ENCODE measurements around the gene MIF4GD. TPM values are rescaled to one million over a fixed set of nuclear protein-coding genes. Genes with fewer than 3 reads are reported as not detected.

The MIF4GD gene
- total and polyA plus RNA-seq, 9 of the 15 experiments (the other 6 are each of a cell fraction or from before 2014, with no cell fraction given), result 11.8 to 63.8 (median 28.1) TPM

DNA sequence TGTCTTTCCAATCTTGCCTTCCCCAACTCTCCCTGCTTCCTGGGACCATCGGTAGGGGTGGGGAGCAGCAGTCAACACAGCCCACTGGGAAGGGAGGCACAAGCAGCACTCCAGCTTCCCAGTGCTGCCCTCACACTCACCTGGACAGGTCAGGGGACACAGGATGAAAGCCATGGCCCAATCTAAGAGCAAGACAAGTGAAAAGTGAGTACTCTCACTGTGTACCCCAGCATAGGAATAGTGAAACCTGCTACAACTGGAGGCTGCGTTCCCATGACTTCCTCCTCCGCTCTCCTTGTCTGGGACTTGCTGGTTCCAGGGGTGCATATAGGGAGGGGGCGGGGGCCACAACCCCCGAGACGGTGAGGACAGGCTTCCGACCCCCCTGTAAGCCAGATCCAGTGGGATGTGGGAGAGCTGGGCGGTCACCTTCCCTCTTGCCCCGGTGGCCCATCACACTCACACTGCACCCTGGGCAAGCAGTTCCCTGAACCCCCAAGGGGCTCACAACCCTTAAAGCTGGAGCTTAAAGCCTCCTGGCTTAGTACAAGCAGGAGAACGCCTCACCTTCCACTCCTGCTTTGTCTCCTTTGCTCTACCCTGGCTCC lies 47.7 kb upstream of the MIF4GD start:
- ATAC-seq (no peak), DNase-seq (ENCODE audit: extremely low read depth in 1 of 4, low spot score in 3 of 4) (no peak), FAIRE-seq (no peak)
- Histone ChIP-seq H3K4me3 (no peak overlapping the region), H3K79me2 (ENCODE audit: control insufficient read depth, insufficient read depth, low read length) (no peaks in the 10 kb centered on the region; the same call in 2 of the 3 replicates), H3K4me2 (ENCODE audit: insufficient read depth, low read length) (no peak overlapping the region), H4K20me1 (replicated peaks; ENCODE audit: control insufficient read depth, insufficient read depth, low read length) (no peaks in the 10 kb centered on the region), H2AFZ (ENCODE audit: low read depth, low read length) (no peak overlapping the region), H3K4me1 (replicated peaks in 1 of 2; ENCODE audit: control insufficient read depth in 2 of 2, insufficient read depth in 2 of 2, low read length in 2 of 2) (peaks cover 4 to 18% of the 10 kb centered on the region in 2 experiments; a peak in 4 of 5 replicates), H3K9me3 (replicated peaks; ENCODE audit: control insufficient read depth, insufficient read depth, low read depth, low read length) (no peaks in the 10 kb centered on the region), H3K27me3 (ENCODE audit: control insufficient read depth in 2 of 2, insufficient read depth in 2 of 2, low read length in 2 of 2) (no peaks in the 10 kb centered on the region), H3K9ac (ENCODE audit: insufficient read depth in 1 of 2, low read depth in 2 of 2, low read length in 2 of 2) (0 out of 4 replicates have a peak overlapping the region, but pooled peaks of 1 of the 2 experiments have one; percentile 2), H3K27ac (ENCODE audit: extremely low read depth, low read depth, low read length) (no peak overlapping the region), H3K36me3 (ENCODE audit: control insufficient read depth, insufficient read depth, low read length) (peaks cover 53% of the 10 kb centered on the region; the same call in 2 of the 3 replicates), H3K9me1 (ENCODE audit: control insufficient read depth, insufficient read depth, low read length) (no peaks in the 10 kb centered on the region)
- no TSS peak for BruUV-seq (replicated peaks)
- intact Hi-C loops (cut with micrococcal nuclease), result no loop called here
- ChIA-PET CTCF (ENCODE audit: low intra/inter-chr PET ratio) (no interaction called here), POLR2A (interaction anchor here (0.8 to 1.4 kb wide), 3 partner anchors 11 to 17 kb away, joined by 3 to 5 read pairs (median 3); no protein-coding TSS in a partner anchor)
- in situ Hi-C loops (cut with MboI), result no loop called here
- WGBS (ENCODE audit: insufficient coverage, low coverage, missing lambda C conversion rate), result 94% methylated on average over 6 of the region's 10 CpGs
- TF ChIP-seq, protein P1, sequence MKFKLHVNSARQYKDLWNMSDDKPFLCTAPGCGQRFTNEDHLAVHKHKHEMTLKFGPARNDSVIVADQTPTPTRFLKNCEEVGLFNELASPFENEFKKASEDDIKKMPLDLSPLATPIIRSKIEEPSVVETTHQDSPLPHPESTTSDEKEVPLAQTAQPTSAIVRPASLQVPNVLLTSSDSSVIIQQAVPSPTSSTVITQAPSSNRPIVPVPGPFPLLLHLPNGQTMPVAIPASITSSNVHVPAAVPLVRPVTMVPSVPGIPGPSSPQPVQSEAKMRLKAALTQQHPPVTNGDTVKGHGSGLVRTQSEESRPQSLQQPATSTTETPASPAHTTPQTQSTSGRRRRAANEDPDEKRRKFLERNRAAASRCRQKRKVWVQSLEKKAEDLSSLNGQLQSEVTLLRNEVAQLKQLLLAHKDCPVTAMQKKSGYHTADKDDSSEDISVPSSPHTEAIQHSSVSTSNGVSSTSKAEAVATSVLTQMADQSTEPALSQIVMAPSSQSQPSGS (CRISPR knock-in tag; IDR thresholded peaks at IDR 0.05), result no peak
- TF ChIP-seq POLR2G (IDR thresholded peaks at IDR 0.05; ENCODE audit: low read depth, low read length), result 0 out of 2 replicates have a peak, but pooled peaks have one; percentile 14

Data from K562 (cell line).